Mammary epithelial cell (primary cell): ENCODE data around the gene NKX1-2.

Experiments used
- EZH2 ChIP-seq: IDR thresholded peaks from 2 replicates; pipeline ENCODE4 v1.6.1; 2012; ENCODE audit warnings: low read length, inconsistent platforms, borderline replicate concordance
- TF ChIP-seq, protein P1 (sequence below), 2 donors: IDR thresholded peaks in 1 of 2; conservative IDR thresholded peaks in 1 of 2; 2 replicates each; pipeline ENCODE4 v1.5.1; 2011 to 2012; ENCODE audit warnings: inconsistent platforms in 2 of 2, low read length in 2 of 2, mild to moderate bottlenecking in 2 of 2, control low read depth in 1 of 2, low read depth in 1 of 2; ENCODE audit not compliant: insufficient read depth in 1 of 2; ENCODE audit errors: extremely low read depth in 1 of 2

DNA sequence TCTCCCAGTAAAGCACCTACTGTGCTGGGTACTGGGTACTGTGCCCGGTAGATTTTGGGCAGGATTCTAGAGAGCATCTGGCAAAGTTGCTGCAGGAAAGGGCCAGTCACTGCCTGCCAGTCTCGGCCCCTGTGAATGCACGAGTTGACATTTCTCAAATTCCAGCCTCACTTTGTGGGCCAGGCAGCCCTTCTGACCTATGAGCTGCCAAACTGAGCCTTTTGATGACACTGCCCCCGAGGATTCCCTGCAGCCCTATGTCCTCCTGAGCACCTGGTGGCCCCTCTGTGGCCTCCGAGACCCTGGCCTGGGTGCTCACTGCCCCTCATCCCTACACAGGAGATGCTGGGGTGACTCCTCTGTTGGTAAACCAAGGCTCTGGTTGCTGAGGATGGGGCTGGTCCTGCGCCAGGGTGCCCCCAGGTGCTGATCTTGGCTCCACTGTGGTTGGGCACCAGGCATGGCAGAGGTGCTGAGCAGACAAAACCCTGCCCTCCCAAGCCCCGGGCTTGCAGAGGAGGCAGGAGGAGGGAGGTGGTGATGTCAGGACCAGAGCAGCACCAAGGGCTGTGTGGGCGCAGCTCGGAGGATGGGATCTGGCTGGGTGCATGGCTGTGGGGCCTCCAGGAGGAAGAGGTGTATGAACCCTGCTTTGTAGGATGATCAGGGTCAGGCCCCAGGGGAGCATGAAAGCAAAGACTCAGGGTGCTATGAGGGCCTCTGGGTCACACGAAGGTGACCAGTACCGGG lies 28.0 kb upstream of the NKX1-2 start:
- TF ChIP-seq, protein P1, sequence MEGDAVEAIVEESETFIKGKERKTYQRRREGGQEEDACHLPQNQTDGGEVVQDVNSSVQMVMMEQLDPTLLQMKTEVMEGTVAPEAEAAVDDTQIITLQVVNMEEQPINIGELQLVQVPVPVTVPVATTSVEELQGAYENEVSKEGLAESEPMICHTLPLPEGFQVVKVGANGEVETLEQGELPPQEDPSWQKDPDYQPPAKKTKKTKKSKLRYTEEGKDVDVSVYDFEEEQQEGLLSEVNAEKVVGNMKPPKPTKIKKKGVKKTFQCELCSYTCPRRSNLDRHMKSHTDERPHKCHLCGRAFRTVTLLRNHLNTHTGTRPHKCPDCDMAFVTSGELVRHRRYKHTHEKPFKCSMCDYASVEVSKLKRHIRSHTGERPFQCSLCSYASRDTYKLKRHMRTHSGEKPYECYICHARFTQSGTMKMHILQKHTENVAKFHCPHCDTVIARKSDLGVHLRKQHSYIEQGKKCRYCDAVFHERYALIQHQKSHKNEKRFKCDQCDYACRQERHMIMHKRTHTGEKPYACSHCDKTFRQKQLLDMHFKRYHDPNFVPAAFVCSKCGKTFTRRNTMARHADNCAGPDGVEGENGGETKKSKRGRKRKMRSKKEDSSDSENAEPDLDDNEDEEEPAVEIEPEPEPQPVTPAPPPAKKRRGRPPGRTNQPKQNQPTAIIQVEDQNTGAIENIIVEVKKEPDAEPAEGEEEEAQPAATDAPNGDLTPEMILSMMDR (conservative IDR thresholded peaks at IDR 0.05 in 1 of 2, IDR thresholded peaks at IDR 0.05 in 1 of 2; ENCODE audit: extremely low read depth in 1 of 2, insufficient read depth in 1 of 2, low read depth in 1 of 2, low read length in 2 of 2) = no peak
- no peak for TF ChIP-seq EZH2
